Ishikawa (cell line): ENCODE results near the gene PSAP.

Experiments
- CEBPB ChIP-seq: IDR thresholded peaks from 2 replicates; pipeline ENCODE4 v1.6.1; 2012
- CREB1 ChIP-seq: IDR thresholded peaks from 2 replicates; pipeline ENCODE4 v1.6.1; 2012; ENCODE audit warnings: low read depth
- EGR1 ChIP-seq: IDR thresholded peaks from 2 replicates; pipeline ENCODE4 v1.6.1; 2012
- EP300 ChIP-seq: IDR thresholded peaks from 2 replicates; pipeline ENCODE4 v1.6.1; 2012; ENCODE audit warnings: borderline replicate concordance
- FOXM1 ChIP-seq: IDR thresholded peaks from 2 replicates; pipeline ENCODE4 v1.6.1; 2012; ENCODE audit warnings: low read depth, borderline replicate concordance
- NFIC ChIP-seq: IDR thresholded peaks from 2 replicates; pipeline ENCODE4 v1.6.1; 2012
- RAD21 ChIP-seq: IDR thresholded peaks from 2 replicates; pipeline ENCODE4 v1.6.1; 2012; ENCODE audit warnings: low read depth
- TAF1 ChIP-seq: IDR thresholded peaks from 2 replicates; pipeline ENCODE4 v1.6.1; 2012; ENCODE audit warnings: low read depth, mild to moderate bottlenecking
- TCF12 ChIP-seq: IDR thresholded peaks from 2 replicates; pipeline ENCODE4 v1.6.1; 2012; ENCODE audit warnings: low read depth
- TEAD4 ChIP-seq: IDR thresholded peaks from 2 replicates; pipeline ENCODE4 v1.6.1; 2012
- YY1 ChIP-seq: IDR thresholded peaks from 2 replicates; pipeline ENCODE4 v1.6.1; 2012; ENCODE audit warnings: low read depth
- ZBTB7A ChIP-seq: IDR thresholded peaks from 2 replicates; pipeline ENCODE4 v1.6.1; 2012; ENCODE audit warnings: low read depth
- TF ChIP-seq, protein P1 (sequence below): IDR thresholded peaks from 2 replicates; pipeline ENCODE4 v1.6.1; 2012; ENCODE audit warnings: low read depth, mild to moderate bottlenecking
- TF ChIP-seq, protein P2 (sequence below): IDR thresholded peaks from 2 replicates; pipeline ENCODE4 v1.6.1; 2012
- TF ChIP-seq, protein P3 (sequence below): IDR thresholded peaks from 2 replicates; pipeline ENCODE4 v1.6.1; 2012

Gene PSAP

GRCh38 chr10:71835671-71836595 lies 15.1 kb downstream of the PSAP start:
- TF ChIP-seq NFIC, result peak; percentile 23; the same call in 1 of the 2 replicates
- no peak for TF ChIP-seq TEAD4

GRCh38 chr10:71834343-71834674 lies 16.7 kb downstream of the PSAP start:
- TF ChIP-seq NFIC, result no peak
- TF ChIP-seq TAF1, result no peak
- TF ChIP-seq EP300, result no peak
- TF ChIP-seq, protein P1, sequence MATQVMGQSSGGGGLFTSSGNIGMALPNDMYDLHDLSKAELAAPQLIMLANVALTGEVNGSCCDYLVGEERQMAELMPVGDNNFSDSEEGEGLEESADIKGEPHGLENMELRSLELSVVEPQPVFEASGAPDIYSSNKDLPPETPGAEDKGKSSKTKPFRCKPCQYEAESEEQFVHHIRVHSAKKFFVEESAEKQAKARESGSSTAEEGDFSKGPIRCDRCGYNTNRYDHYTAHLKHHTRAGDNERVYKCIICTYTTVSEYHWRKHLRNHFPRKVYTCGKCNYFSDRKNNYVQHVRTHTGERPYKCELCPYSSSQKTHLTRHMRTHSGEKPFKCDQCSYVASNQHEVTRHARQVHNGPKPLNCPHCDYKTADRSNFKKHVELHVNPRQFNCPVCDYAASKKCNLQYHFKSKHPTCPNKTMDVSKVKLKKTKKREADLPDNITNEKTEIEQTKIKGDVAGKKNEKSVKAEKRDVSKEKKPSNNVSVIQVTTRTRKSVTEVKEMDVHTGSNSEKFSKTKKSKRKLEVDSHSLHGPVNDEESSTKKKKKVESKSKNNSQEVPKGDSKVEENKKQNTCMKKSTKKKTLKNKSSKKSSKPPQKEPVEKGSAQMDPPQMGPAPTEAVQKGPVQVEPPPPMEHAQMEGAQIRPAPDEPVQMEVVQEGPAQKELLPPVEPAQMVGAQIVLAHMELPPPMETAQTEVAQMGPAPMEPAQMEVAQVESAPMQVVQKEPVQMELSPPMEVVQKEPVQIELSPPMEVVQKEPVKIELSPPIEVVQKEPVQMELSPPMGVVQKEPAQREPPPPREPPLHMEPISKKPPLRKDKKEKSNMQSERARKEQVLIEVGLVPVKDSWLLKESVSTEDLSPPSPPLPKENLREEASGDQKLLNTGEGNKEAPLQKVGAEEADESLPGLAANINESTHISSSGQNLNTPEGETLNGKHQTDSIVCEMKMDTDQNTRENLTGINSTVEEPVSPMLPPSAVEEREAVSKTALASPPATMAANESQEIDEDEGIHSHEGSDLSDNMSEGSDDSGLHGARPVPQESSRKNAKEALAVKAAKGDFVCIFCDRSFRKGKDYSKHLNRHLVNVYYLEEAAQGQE, result no peak
- TF ChIP-seq, protein P2, sequence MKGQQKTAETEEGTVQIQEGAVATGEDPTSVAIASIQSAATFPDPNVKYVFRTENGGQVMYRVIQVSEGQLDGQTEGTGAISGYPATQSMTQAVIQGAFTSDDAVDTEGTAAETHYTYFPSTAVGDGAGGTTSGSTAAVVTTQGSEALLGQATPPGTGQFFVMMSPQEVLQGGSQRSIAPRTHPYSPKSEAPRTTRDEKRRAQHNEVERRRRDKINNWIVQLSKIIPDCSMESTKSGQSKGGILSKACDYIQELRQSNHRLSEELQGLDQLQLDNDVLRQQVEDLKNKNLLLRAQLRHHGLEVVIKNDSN, result no peak
- TF ChIP-seq CREB1, result no peak
- TF ChIP-seq RAD21, result no peak
- TF ChIP-seq CEBPB, result no peak
- TF ChIP-seq, protein P3, sequence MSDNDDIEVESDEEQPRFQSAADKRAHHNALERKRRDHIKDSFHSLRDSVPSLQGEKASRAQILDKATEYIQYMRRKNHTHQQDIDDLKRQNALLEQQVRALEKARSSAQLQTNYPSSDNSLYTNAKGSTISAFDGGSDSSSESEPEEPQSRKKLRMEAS, result no peak
- no peak for TF ChIP-seq TCF12
- no peak for TF ChIP-seq YY1
- no peak for TF ChIP-seq FOXM1
- no peak for TF ChIP-seq ZBTB7A
- no peak for TF ChIP-seq TEAD4
- TF ChIP-seq EGR1, result no peak

GRCh38 chr10:71833451-71834342 lies 17.4 kb downstream of the PSAP start:
- TF ChIP-seq TCF12 (no peak), RAD21 (no peak), TEAD4 (no peak), YY1 (no peak), TAF1 (no peak), NFIC (no peak), CEBPB (no peak), ZBTB7A (no peak), CREB1 (no peak), EP300 (no peak), EGR1 (no peak), FOXM1 (no peak)
- TF ChIP-seq, protein P2, result no peak
- TF ChIP-seq, protein P3, result no peak
- TF ChIP-seq, protein P1, result no peak

DNA sequence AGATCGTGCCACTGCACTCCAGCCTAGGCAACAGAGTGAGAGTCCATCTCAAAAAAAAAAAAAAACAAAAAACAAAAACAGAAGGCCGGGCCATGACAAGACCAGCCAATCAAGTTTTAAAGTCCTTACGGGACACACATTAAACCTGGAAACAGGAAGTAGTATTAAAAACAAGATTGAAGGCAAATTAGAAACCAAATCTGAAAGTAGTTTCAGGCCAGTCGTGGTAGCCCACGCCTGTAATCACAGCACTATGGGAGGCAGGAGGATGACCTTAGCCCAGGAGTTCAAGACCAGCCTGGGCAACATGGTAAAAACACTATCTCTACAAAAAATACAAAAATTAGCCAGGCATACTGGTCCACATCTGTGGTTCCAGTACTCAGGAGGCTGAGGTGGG lies 18.1 kb downstream of the PSAP start:
- no peak for TF ChIP-seq TAF1
- TF ChIP-seq, protein P2, result no peak
- no peak for TF ChIP-seq YY1
- TF ChIP-seq RAD21, result no peak
- TF ChIP-seq, protein P3, result no peak
- TF ChIP-seq TCF12, result no peak
- no peak for TF ChIP-seq ZBTB7A
- TF ChIP-seq CEBPB, result no peak
- no peak for TF ChIP-seq FOXM1
- no peak for TF ChIP-seq EP300
- no peak for TF ChIP-seq TEAD4
- TF ChIP-seq CREB1, result no peak
- TF ChIP-seq, protein P1, result no peak
- no peak for TF ChIP-seq NFIC
